NOMO-1 treated with dmso at 0.1 percent for 144 hours (cell line): ENCODE data around the gene GPR27.

Experiments
- DNase-seq: peaks from one replicate; lab custom pipeline; 2025; ENCODE audit not compliant: unreplicated experiment; lab: John Stamatoyannopoulos, UW

Gene GPR27

DNA sequence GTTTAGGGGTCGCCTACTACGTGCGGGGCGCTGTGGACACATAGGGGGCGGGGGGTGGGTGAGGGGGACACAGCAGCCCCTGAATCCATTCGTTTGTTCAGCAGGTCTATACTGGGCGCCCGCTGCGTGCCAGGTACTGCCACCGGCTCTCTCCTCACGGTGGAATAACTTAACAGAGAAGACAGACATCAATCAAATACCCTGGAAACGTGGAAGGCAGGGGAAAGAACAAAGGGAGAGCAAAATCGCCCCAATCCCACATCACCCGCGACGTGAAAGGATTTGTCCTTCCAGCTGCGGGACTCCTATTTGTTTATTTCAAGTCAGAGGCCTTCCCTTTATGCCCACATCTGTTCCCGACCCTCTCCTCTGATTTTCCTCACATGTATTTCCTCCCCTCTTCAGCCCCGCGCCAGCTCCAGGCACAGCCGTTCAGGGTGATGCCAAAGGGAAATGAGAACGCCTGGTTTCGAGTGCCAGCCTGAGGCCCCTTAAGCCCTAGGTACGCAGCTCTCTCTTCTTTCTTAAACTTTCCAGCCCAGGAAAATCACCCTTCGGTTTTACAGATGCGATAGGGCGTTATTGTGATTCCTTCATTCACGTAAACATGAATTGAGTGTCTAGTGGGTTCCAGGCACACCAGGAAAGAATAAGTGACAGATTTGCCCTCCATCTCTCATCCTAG lies 32.0 kb downstream of the GPR27 start:
- DNase-seq, result no peak

DNA sequence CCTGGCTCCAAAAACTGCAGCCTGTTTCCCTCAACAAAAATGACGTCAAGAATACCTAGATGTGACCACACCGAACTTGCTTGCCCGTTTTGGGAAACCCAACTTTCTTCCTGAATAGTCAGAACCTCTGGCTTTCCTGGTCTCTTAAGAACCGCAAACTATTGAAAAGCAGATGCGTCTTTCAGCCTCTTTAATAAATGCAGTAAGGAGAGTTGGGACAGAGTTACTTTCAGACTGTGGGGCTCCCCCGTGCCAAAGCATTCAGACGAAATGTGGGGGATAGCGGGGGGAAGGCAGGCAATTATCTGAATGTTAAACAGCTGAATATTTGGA lies 32.5 kb downstream of the GPR27 start:
- no peak for DNase-seq

DNA sequence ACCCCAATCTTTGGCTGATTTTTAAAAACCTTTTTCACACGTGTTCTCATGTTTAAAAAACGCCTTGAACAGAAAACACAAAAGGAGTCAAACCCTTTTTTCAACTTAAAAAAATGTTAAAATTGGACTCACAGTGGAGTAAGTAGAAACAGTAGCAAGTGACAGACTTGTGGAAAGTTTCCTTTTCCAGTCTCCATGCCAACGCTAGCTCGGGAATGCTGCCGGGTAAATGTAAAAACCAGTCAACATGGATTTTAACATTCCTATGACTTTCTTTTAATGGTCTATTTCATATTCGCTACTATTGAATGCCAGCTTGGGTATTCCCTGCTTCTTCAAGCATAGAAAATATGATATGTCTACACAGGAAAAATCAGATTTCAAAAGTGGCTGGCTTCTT lies 32.9 kb downstream of the GPR27 start:
- no peak for DNase-seq

DNA sequence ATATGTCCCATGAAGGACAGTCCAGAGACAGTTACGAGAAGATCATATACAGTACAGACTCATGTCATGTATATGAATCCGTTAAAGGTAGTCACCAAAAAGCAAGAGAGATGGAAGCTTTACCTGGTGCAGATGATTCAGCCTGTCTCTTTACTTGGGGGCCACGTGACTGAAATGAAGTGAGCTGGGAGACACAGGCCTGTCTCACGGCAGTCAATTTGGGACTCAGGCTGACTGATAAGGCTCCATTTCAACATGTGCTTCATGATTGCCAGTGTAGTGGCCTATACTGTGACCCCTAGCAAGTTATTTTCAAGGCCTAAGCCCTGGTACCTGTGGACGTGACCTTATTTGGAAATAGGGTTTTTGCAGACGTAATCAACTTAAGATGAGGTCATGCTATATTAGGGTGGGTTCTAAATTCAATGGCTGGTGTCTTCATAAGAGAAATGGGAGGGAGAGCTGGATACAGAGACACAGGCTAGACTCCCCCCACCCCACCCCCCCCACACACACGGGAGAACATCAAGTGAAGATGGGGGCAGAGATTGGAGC lies 34.3 kb downstream of the GPR27 start:
- DNase-seq, result no peak

DNA sequence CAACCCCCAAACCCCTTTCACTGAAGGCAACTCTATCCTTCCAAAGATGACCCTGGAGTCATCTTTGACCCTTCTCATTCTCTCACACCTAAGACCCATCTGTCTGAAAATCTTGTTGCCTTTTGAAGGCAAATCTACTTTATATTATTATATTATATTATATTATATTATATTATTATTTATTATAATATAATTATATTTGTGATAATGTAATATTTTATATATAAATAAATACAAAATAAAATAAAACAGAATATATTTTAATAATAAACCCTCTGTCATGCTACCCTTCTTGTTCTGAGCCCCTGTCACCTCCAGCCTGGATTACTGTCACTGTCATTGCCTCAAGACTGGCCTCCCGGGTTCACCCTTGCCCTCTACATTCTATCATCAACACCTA lies 36.3 kb downstream of the GPR27 start:
- DNase-seq, result no peak

- DNase-seq, result no peak
These were observed 38.0 kb downstream of the GPR27 start for GRCh38 chr3:71791634-71792033.

DNA sequence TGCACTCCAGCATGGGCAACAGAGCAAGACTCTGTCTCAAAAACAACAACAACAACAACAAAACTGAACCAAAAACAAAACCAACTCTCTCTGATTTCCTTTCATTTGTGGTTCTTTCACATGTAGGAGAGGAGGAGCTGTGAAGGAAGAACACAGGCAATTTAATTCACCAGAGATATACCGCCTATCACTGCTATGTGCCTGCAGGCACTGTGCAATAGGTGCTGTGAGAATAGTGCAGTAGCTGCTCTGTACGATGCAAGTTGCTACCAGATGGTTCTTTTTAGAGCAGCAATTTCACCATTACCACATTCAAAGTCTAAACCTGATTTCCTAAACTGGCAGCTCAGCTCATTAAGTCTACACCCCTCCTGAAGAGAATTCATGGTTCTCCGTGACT lies 42.6 kb downstream of the GPR27 start:
- DNase-seq, result no peak

DNA sequence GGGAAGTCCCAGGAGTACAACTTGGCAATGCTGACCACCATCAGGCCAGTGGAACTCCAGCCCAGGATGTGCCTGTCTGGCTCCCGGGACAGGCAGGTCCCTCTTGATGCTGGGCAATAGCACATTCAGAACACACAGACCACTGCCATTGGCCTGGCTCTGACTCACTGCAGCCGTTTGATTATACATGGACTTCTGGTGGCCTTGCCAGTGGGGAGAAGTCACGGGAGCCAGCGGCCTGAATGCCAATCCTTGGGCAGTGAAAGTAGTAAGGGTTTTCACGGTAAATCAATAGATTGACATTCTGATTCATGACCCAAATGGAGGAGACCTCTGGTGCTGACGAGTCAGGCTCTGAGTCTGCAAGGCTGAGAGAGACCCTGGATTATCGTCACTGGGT lies 43.8 kb downstream of the GPR27 start:
- DNase-seq, result no peak

DNA sequence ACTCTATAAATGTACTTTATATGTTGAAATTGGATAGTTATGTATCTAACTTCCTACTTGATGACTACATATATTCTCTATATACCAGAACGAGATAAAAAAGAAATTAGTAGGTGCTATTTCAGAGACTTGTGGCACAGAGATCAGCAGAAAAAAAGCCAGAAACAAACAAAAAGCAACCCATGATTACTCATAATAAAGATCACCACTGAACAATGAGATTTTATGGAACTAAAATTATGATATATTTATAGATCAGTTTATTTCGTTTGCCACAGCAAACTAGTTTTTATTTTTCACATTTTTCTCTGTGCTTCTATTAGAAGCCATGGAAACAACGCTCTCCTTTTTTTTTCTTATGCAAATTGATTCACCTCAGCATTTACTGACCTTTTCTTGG lies 46.4 kb downstream of the GPR27 start:
- no peak for DNase-seq

DNA sequence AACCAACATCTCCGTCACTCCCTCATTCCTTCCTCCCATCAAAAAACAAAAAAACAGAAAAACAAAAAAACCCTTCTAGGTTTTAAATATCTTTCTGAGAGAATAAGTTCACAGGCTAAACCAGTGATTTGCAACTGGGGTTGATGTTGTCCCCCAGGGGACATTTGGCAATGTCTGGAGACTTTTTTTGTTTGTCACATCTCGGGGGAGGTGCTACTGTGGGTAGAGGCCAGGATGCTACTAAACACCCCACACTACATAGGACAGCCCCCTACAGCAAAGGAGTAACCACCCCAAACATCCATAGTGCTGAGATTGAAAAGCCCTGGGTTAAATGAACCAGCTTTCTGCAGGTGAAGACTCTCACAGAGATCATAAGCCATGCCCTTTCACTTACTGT lies 48.3 kb downstream of the GPR27 start:
- DNase-seq, result no peak

DNA sequence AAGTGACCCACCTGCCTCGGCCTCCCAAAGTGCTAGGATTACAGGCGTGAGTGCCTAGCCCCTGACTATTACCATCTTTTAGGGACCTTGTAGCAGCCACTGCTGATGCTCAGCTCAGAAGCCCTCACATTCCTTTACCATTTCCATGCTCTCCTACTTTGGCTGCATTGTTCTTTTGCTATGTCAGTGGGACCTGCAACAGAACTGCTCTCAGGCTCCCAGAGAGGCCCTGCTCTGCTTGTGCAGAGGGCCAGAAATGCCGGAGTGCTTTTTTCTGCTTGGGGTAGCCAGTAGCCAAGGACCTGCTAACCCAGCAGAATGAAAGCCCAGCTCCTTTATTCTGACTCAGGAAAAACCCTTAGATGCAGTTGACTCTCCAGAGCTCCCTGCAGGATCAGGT lies 49.6 kb downstream of the GPR27 start:
- DNase-seq, result no peak

- DNase-seq, result peak; percentile 28
These were observed 51.5 kb downstream of the GPR27 start for GRCh38 chr3:71805199-71805598.

GRCh38 chr3:71805691-71806090 lies 52.0 kb downstream of the GPR27 start:
- no peak for DNase-seq
